GM19238 (cell line): ENCODE measurements around the gene USP15.
"Not testable (repeated sequence)": the region's sequence is repeated elsewhere in the genome, so short reads cannot be mapped to it uniquely, and the experiment has no call there.

Experiments
- DNase-seq: peaks from one replicate; pipeline ENCODE4 v3.0.0; 2011; ENCODE audit warnings: low spot score; ENCODE audit not compliant: insufficient read length

Gene USP15

GRCh38 chr12:62319058-62319457, 58.9 kb downstream of the USP15 start:
- no peak for DNase-seq

DNA sequence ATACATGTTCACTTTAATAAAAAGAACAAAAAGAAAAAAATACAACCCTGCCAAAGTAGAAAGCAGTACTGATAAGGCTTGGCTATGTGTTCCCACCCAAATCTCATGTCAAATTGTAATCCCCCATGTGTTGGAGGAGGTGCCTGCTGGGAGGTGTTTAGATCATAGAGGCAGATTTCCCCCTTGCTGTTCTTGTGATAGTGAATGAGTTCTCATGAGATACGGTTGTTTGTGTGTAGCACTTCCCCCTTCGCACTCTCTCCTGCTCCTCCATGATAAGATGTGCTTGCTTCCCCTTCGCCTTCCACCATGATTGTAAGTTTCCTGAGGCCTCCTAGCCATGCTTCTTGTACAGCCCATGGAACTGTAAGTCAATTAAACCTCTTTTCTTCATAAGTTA, 59.9 kb downstream of the USP15 start:
- DNase-seq, result no peak

DNA sequence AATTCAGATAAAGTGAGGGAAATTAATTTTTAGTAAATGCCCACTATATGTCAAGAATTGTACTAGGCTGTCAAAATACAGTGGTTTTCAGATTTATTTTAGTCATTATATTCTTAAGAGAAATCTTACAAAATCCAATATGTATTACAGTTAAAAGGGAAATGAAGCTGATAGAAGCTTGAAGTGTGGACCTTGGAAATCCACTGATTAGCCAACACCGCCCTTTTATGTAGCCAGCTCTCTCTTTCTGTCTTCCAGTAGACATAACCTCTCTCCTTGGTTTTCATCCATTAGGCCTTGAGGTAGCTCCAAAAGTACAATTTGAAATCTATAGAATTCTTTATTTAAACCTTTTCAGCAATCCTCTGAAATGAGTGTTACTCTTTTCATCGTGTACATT, 63.2 kb downstream of the USP15 start:
- no peak for DNase-seq

DNA sequence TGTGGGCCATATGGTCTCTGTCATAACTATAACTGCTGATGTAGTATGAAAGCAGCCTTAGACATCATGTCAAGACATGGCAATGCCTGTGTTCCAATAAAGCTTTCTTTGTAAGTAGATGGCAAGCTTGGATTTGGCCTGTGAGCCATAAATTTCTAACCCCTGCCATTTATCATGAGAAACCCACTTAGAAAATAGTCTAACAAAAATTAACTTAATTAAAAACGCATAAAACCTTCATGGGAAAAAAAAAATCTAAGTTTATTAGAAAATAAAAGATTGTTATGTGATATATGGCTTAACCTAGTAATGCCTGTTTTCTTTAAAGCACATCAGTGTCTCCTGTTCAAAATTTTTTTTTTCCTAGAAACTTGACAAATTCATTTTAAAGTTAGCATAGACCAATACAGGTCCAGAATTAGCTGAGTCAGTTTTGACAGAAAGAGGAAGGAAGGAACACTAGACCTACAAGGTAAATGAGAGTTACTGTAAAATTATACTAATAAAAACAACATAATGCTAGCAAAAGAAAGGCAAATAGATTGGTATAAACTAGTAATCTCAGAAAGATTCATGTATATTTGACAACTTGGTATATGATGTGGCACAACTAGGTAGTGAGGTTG, 68.2 kb downstream of the USP15 start:
- DNase-seq, result no peak

- DNase-seq, result no peak
Observed at GRCh38 chr12:62331306-62331705, 71.1 kb downstream of the USP15 start.

DNA sequence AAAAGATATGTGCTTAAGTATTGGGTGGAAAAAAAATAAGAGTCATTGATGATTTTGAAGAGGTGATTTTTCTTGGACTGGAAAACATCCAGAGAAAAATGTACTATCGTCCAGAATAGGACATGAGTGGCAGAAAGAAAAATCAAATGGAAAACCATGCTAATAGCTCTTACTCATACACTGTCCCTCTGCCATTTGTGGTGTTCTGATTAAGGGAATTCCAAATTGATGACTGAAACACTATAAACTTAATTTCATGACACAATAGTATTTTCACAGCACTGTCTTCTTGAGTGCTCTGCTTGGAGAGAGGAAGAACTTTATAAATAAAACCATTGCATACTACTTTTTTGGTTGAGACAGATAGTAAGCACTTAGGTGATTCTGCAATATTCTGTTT, 72.4 kb downstream of the USP15 start:
- DNase-seq, result no peak

DNA sequence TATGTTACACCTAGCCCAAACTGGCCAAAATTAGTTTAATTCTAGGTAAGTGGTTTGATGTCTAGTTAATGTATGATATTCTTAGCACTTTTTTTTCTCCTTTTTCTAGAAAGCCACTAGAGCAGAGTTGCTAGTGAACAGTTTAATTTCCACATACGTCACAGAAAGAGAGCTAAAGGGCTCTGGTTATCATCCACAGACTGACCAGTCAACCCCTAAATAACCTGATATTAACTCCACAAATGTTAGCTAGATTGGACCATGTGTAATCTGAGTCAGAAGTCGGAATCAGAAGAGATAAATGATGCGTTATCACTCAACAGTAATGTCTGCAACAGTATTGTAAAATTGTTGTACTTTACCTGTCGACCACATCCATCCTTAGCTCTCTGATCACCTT, 74.9 kb downstream of the USP15 start:
- DNase-seq, result no peak

- no peak for DNase-seq
Observed at GRCh38 chr12:62335796-62336195, 75.6 kb downstream of the USP15 start.

DNA sequence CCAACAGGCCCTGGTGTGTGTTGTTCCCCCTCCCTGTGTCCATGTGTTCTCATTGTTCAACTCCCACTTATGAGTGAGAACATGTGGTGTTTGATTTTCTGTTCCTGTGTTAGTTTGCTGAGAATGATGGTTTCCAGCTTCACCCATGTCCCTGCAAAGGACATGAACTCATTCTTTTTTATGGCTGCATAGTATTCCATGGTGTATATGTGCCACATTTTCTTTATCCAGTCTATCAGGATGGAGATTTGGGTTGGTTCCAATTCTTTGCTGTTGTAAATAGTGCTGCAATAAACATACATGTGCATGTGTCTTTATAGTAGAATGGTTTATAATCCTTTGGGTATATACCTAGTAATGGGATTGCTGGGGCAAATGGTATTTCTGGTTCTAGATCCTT, 77.4 kb downstream of the USP15 start:
- not testable (repeated sequence) for DNase-seq

DNA sequence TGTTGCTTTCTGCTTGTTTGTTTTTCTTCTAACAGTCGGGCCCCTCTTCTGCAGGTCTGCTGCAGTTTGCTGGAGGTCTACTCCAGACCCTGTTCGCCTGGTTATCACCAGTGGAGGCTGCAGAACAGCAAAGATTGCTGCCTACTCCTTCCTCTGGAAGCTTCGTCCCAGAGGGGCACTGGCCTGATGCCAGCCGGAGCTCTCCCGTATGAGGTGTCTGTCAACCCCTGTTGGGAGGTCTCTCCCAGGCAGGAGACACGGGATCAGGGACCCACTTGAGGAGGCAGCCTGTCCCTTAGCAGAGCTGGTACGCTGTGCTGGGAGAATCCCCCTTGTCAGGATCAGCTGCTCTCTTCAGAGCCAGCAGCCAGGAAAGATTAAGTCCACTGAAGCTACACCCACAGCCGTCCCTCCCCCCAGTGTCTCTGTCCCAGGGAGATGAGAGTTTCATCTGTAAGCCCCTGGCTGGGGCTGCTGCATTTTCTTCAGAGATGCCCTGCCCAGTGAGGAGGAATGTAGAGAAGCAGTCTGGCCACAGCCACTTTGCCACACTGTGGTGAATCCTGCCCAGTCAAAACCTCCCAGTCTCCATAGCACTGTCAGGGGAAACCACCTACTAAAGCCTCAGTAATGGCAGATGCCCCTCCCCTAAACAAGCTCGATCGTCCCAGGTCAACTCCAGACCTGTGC, 82.6 kb downstream of the USP15 start:
- not testable (repeated sequence) for DNase-seq

- DNase-seq, result not testable (repeated sequence)
Observed at GRCh38 chr12:62343304-62344120, 83.3 kb downstream of the USP15 start.

DNA sequence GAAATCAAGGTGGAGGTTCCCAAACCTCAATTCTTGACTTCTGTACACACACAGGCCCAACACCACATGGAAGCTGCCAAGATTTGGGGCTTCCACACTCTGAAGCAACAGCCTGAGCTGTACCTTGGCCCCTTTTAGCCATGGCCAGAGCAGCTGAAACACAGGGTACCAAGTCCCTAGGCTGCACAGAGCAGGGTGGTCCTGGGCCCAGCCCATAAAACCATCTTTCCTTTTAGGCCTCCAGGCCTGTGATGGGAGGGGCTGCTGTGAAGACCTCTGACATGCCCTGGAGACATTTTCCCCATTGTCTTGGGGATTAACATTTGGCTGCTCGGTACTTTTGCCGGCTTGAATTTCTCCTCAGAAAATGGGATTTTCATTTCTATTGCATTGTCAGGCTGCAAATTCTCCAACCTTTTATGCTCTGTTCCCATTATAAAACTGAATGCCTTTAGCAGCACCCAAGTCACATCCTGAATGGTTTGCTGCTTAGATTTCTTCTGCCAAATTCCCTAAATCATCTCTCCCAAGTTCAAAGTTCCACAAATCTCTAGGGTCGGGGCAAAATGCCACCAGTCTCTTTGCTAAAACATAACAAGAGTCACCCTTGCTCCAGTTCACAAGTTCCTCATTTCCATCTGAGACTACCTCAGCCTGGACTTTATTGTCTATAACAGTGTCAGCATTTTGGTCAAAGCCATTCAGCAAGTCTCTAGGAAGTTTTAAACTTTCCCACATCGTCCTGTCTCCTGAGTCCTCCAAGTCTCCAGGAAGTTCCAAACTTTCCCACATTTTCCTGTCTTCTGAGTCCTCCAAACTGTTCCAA, 84.7 kb downstream of the USP15 start:
- not testable (repeated sequence) for DNase-seq

GRCh38 chr12:62345667-62346066, 85.5 kb downstream of the USP15 start:
- no peak for DNase-seq

DNA sequence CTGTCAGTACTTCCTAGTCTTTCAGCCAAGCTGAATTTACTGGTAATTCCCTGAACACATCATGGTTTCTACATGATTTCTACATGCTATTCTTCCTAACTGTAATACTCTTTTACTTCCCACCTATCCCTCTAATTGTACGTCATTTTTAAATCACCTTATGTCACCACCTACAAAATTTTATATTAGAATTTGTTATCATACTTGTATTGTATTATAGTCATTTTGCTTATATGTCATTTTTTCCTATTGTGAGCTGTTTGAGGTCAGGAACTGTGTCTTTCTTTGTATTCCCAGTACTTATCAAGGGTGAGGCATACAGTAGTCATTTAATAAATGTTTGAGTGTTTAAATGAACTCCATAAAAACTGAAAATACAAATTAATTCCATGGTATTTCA, 86.6 kb downstream of the USP15 start:
- no peak for DNase-seq

DNA sequence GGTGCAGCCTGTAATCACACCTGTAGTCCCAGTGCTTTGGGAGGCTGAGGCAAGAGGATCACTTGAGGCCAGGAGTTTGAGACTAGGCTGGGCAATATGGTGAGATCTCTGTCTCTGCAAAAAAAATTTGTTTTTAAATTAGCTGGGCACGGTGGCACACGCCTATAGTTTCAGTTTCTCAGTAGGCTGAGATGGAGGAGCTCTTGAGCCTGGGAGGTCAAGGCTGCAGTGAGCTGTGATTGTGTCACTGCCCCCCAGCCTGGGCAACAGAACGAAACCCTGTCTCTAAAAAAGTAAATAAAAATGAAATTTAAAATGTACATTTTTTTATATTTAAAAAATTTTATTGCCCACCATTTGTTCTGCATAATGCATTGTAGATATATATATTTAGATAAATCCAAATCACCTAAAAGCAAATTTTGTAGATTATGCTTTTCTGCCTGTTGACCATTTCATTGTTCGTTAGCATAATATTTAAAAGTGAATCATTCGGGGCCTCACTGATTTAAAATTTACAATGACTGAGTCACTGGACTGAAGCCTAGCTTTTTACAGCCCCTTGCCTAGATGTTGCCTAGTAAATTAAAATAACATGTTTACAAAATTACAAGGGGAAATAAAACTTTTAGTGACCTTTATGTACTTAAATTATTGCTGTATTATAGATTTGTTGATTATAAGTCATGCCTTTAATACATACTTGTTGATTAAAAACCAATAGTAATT, 87.9 kb downstream of the USP15 start:
- DNase-seq, result no peak

GRCh38 chr12:62350554-62350953, 90.3 kb downstream of the USP15 start:
- DNase-seq, result no peak

DNA sequence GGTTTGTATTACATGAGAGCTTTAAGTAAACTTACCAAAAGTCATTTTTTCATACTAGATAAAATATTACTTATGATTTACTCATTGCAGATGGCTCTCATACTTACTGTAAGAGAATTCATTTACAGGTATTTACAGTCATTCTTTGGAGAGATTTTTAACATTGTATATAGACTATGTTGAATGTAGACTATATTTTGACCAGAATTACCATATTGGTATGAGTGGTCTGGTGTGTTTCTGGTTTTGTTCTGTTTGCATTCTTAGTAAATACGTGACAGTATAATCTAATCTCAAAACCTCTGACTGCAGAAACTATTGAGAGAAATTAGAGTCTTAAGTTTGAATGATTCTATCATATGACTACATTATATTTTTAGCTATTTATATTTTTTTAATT, 91.1 kb downstream of the USP15 start:
- DNase-seq, result no peak

GRCh38 chr12:62361048-62361447, 100.8 kb downstream of the USP15 start:
- DNase-seq, result no peak

- no peak for DNase-seq
Observed at GRCh38 chr12:62363506-62363905, 103.3 kb downstream of the USP15 start.

DNA sequence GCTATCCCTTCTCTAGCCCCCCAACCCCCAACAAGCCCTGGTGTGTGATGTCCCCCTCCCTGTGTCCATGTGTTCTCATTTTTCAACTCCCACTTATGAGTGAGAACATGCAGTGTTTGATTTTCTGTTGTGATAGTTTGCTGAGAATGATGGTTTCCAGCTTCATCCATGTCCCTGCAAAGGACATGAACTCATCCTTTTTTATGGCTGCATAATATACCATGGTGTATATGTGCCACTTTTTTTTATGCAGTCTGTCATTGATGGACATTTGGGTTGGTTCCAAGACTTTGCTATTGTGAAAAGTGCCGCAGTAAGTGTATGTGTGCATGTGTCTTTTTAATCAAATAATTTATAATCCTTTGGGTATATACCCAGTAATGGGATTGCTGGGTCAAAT, 104.5 kb downstream of the USP15 start:
- DNase-seq, result not testable (repeated sequence)

- DNase-seq, result not testable (repeated sequence)
Observed at GRCh38 chr12:62365846-62366245, 105.6 kb downstream of the USP15 start.
